GM18511 (cell line): Measurements from ENCODE around the gene KDM8.
A peak's percentile ranks its signal among the peaks of the same experiment; 100 is the strongest.

ENCODE experiments used
- ATAC-seq: cut with Tn5 transposase; IDR thresholded peaks from one replicate; pipeline ENCODE4 v1.9.1; 2021; ENCODE audit warnings: mild to moderate bottlenecking, moderate library complexity; ENCODE audit not compliant: unreplicated experiment

Gene KDM8

GRCh38 chr16:27203507-27204311, at the start of gene KDM8:
Gene KDM8 (plus strand): TSS chr16:27203526. CDS start chr16:27210124, 6,598 bp downstream.
- ATAC-seq, result peak; percentile 87

- ATAC-seq, result no peak
Observed at GRCh38 chr16:27154705-27155521, 48.4 kb upstream of the KDM8 start.

DNA sequence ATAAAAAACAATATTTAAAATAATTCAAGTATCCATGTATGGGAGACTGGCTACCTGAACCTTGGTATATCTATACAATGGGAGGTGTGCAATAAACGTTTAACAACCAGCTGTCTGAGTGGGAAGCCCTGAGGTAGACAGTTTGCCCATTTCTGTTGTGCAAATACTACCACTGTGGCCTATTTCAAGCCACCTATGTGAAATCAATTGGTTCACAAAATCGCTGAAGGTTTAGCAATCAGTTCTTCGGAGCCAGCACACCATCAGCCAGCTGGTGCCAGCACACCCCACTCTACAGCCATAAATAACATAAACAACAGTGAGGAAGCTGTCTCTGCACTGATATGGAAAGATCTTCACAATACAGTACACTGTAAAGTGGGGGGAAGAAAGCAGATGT, 46.7 kb upstream of the KDM8 start:
- no peak for ATAC-seq

- no peak for ATAC-seq
Observed at GRCh38 chr16:27161398-27161797, 41.9 kb upstream of the KDM8 start.

DNA sequence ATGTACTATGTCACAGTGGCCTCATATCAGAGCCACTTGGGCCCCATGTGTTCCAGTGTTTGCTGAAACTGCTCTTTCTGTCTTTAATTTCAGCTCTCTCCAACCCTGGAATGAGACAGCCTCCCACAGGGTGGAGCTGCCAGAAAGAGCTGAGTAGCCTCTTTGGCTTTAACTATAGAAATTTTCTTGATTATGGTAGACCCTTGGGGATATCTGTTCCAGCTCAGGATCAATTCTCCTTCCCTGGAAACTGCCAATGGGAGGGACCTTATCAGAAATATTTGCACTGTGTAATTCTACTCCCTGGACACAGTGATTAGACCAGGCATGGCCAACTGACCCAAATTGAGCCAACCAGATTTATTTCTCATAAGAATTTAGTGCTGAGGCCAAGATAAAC, 39.0 kb upstream of the KDM8 start:
- no peak for ATAC-seq

- ATAC-seq, result no peak
Observed at GRCh38 chr16:27165576-27165975, 37.8 kb upstream of the KDM8 start.

GRCh38 chr16:27168790-27169189, 34.5 kb upstream of the KDM8 start:
- no peak for ATAC-seq

DNA sequence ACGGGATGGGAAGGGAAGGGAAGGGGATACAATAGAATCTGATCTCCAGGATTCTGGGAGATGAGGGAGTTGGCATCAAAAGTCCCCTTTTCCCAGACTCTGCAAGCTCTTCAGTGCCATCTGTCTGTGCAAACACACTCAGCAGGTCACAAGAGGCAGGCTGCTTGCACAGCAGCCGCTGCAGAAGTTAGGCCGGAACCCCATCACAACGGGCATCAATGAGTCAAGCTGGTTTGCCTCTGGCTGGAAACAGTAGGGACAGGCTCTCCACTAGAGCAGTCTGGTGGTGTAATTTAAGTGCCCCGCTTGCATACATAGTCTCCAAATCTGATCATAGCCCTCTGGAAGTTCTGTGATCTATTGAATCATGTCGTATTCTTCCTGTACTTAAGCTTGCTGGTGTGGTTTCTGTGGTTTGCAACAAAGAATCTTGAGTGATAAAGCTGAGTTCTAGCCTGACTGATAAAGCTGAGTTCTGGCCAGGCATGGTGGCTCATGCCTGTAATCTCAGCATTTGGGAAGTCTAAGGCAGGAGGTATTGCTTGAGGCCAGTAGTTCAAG, 33.7 kb upstream of the KDM8 start:
- no peak for ATAC-seq

DNA sequence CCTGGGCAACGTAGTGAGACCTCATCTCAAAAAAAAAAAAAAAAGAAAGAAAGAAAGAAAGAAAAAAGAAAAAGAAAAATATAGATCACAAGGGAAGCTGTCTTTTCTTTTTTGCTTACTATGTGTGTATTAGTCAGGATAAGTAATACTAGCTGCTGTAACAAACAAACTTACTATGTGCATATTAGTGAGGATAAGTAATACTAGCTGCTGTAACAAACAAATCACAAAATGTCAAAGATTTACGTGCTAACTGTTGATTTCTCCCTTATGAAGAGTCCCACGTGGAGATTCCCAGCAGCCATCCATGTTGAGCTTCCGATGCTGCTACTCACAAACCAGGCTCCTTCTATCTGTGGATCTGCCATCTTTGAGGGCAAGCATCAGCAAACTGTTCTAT, 31.7 kb upstream of the KDM8 start:
- ATAC-seq, result no peak

- ATAC-seq, result no peak
Observed at GRCh38 chr16:27174007-27174406, 29.3 kb upstream of the KDM8 start.

DNA sequence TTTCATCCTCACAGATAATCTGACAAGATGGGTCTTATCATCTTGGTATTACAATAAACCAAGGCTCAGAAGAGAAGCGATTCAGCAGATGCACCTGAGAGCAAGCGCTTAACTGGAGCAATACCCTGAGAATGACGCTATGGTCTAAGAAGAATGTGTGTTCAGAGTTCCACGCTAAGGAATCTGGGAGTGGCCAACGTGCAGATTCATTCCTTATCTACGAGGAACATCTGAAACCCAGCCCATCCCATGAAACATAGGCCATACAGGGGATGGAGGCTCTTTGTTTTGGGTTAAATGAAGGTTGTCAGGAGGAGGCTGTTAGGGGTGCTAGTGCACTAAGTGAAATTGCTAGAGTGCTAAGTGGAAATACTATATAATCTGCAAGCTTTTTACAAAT, 28.5 kb upstream of the KDM8 start:
- ATAC-seq, result no peak

GRCh38 chr16:27175888-27176287, 27.4 kb upstream of the KDM8 start:
- ATAC-seq, result no peak

GRCh38 chr16:27177031-27177774, 26.1 kb upstream of the KDM8 start:
- ATAC-seq, result no peak

DNA sequence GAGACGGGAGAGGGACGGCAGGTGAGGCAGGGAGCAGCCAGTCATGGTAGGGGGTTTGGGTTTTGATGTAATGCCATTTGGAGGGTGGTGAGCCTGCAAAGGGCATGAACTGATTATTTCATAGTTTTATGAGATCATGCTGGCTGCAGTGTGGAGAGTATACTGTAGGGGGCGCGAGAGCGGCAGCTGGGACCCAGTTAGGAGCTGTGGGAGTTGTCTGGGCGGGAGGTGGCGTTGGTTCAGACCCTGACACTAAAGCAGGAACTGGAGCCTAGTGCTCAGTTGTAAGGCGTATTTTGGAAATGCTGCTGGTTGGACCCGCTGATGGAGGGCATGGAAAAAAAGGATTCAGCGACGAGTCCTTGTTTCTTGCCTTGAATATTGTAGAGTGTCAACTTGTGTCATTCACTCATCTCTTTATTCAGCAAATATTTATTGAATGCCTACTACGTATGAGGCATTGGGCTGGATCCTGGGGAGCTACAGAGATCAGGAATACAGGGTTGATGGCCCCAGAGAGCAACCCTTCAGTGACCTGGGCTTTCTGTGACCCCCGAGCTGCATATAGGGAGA, 23.7 kb upstream of the KDM8 start:
- peak; percentile 80 for ATAC-seq

DNA sequence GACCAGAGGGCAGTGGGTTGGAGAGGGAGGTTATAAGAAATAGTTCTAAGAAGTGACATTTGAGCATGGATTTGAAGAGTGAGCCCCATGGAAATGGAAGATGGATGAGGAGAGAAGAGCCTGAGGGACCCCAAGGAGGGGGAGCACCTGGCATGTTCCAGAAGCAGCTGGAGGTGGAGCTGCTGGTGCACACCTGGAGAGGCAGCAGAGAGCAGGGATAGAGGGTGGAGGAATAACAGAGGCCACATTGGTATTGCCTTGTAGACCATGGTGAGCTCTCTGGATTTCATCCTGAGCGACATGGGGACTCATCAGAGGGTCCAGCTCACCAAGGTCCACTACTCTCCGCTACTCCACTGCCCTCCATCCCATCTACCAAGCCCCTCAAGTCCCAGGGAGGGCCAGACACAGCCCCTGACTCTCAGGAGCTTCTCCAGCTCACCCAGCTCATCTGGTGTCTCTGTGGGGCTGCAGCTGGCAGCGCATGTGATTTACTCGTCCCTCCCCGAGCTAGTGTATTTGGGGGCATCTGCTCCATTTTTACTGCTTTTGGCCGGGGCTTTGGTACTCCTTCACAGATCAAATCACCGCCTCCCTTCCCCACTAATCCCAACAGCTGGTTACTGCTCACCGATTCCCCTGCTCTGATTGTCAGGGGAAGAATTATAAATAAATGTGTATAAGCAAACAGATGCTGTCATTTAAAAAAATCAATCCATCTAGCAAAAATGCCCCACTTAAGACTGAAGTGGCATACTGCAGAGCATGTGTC, 22.1 kb upstream of the KDM8 start:
- no peak for ATAC-seq

DNA sequence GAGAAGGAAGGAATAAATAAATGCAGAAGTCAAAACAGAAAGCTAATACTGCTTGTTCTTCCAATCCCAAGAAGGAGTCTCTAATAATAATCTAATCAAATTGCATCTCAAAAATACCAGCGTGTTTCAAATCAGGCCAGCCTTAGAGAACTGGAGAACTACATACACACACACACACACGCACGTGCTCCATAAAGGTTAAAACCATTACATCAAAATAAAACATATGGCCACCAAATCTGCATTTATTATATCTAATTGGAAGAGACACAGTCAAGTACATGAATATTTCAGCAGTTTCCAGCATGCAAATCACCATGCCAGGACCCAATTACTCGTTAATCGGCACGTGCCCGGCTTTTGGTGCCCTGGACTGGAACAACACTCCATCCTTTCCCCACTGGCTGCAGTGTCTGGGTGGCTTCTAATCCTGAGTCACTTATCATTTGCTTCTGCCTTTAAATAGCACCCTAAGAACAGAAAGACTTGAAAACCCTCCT, 20.4 kb upstream of the KDM8 start:
- ATAC-seq, result no peak

DNA sequence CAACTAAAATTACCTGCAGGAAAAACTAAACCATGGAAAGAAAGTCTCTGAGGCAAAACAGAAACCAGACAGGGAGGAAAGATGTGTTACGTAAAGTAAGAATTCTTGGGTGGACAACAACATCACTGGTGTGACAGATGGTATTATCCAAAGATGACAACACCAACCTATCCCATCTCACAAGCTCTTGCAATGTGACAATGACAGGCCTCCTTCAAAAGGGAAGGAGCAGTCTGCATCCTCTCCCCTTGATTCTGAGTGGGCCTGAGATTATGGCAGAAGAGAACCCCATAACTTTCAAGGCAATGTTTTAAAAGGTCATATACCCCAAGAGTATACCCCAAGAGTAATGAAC, 17.6 kb upstream of the KDM8 start:
- ATAC-seq, result no peak

GRCh38 chr16:27188633-27189032, 14.7 kb upstream of the KDM8 start:
- no peak for ATAC-seq

GRCh38 chr16:27189335-27189972, 13.9 kb upstream of the KDM8 start:
- ATAC-seq, result no peak
